GM12801 (cell line): ENCODE results near the gene PRPF38A.

ENCODE experiments used
- CTCF ChIP-seq: IDR thresholded peaks from one replicate; pipeline ENCODE4 v1.5.1; 2011; ENCODE audit warnings: control low read depth; ENCODE audit not compliant: insufficient read length; ENCODE audit errors: extremely low read depth

Gene PRPF38A

DNA sequence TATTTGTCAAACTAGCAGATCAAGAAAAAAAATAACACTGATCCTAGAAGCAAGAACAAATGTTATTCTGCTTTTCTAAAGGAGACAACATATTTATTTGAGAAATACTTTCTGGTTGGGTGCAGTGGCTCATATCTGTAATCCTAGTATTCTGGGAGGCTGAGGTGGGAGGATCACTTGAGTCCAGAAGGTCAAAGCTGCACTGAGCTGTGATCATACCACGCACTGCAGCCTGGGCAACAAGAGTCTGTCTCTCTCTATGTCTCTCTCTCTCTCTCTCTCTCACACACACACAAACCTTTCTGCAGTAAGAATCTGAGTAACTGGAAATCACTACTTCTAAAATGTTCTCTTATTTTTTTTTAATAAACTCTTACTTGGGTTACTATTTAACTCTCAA is 31.2 kb downstream of the PRPF38A start:
- no peak for TF ChIP-seq CTCF

DNA sequence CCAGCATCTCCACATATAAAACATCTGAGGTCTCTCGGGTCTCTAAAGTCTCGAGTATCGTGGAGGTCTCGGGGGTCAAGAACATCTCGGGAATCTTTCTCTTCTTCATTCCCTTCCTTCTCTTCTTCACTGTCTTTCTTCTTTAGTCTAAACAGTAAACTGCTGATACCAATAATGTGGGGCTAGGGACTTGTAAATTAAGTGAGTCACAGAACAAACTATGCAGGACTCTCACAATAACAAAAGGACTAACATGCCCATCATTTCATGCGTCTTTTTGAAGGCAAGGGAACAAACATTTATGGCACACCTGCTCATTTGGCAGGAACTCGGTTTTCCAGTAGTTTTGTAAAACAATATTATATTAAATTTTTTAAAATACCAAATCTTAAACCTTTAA is 32.4 kb downstream of the PRPF38A start:
- no peak for TF ChIP-seq CTCF

DNA sequence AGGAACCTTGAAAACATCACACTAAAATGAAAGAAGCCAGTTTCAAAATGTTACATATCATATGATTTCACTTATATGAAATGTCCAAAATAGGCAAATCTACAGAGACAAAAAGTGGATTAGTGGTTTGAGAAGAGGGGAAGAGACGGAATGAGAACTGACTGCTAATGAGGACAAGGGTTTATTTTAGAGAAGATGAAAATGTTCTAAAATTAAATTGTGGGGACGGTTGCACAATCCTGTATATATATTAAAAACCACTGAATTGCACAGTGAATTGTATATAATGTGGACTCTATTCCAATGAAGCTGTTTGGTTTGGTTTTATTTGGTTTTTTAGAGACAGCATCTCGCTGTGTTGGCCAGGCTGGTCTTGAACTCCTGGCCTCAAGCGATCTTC is 35.6 kb downstream of the PRPF38A start:
- no peak for TF ChIP-seq CTCF

DNA sequence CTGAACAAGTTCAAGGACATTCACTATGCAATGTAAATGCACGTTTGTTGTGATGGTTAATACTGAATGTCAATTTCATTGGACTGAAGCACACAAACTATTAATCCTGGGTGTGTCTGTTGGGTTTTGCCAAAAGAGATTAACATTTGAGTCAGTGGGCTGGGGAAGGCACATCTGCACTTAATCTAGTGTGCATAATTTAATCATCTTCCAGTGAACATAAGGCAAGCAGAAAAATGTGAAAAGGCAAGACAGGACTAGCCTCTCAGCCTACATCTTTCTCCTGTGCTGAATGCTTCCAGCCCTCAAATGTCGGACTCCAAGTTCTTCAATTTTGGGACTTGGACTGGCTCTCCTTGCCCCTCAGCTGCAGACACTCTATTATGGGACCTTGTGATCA is 40.1 kb downstream of the PRPF38A start:
- TF ChIP-seq CTCF: no peak

- no peak for TF ChIP-seq CTCF
Observed at GRCh38 chr1:52454127-52454526, 49.7 kb downstream of the PRPF38A start.

DNA sequence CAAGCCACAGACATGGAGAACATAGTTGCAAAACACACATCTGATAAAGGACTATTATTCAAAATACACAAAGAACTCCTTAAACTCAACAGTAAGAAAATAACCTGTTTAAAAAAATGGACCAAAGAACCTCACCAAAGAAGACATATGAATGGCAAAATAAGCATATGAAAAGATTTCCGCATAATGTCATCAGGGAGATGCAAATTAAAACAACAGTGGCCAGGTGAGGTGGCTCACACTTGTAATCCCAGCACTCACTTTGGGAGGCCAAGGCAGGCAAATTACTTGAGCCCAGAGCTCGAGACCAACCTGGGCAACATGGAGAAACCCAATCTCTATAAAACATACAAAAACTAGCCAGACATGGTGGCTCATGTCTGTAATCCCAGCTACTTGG is 50.4 kb downstream of the PRPF38A start:
- no peak for TF ChIP-seq CTCF

DNA sequence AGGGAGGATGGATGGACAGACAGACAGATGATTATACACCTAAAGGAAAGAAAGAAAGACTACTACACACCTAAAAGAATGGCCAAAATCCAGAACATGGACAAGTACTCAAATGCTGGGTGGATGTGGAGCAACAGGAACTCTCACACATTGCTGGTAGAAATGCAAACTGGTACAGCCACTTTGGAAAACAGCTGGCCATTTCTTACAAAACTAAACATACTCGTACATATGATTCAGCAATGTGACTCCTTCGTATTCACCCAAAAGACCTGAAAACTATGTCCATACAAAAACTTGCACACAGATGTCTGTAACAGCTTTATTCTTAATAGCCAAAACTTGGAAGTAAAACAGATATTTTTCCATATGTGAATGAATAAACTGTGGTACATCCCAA is 51.3 kb downstream of the PRPF38A start:
- no peak for TF ChIP-seq CTCF

GRCh38 chr1:52460694-52461093 is 56.3 kb downstream of the PRPF38A start:
- no peak for TF ChIP-seq CTCF
